ENCODE data around the gene ADARB2.

ADARB2 gene

DNA sequence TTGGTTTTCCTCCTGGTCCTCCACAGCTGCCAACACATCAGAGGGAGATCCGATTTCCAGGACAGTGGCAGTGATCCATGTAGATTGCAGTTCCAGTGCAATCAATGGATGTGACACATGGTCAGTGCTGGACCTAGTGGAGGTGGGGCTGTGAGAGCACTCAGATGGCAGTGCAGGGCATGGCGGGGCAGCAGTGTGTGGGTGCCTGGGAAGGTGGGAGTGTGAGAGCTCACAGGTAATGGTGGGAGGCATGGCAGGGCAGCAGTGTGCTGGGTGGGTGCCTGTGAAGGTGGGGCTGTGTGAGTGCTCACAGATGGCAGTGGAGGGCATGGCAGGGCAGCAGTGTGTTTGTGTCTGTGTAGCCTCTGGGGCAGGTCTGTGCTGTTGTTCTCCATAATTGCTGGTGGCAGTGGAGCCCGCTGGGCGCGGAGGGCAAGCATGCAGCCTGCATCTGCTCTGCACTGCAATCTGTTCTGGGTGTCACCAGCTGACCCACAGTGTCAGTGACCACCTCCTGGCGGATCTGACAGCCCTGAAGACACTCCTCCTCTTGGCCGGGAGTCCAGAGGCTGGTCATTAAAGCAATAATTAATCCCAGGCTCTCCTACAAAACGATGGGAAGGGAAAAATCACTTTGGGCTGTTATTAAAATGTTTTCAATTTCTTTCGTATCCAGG lies 8.6 kb upstream of the ADARB2 start:
- H3K4me1 Mint-ChIP-seq (ENCODE audit: low read depth) = no peaks in the 10 kb centered on the region
- no peak overlapping the region for H3K4me3 Mint-ChIP-seq
- H3K9me3 Mint-ChIP-seq = peaks cover 16% of the 10 kb centered on the region
- H3K36me3 Mint-ChIP-seq (ENCODE audit: low read depth) = no peaks in the 10 kb centered on the region
- intact Hi-C loops (cut with micrococcal nuclease) = no loop called here
- H3K27ac Mint-ChIP-seq = no peak overlapping the region
- no peaks in the 10 kb centered on the region for H3K27me3 Mint-ChIP-seq

DNA sequence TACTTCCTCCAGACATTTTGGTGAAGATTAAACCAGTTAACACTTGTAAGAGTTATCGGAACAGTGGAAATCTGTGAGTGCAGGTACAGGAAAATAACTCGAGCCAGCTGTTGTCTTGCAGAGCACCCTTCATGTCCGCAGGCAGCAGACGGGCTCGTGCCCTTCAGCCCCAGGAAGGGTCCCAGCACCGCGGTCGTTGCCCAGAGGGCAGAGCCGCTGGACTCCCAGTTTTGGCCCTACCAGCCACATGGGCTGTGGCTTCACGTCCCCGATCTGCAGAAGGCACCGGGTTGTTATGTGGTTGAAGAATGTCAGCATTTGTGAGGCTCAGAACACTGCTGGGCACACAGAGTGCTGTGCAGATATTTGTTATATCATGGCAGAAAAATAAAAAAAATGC lies 7.2 kb upstream of the ADARB2 start:
- intact Hi-C loops (cut with micrococcal nuclease) = no loop called here
- Mint-ChIP-seq H3K4me3 (no peak overlapping the region), H3K36me3 (ENCODE audit: low read depth) (no peaks in the 10 kb centered on the region), H3K4me1 (ENCODE audit: low read depth) (no peaks in the 10 kb centered on the region), H3K9me3 (peaks cover 9% of the 10 kb centered on the region), H3K27me3 (peaks cover 7% of the 10 kb centered on the region), H3K27ac (no peak overlapping the region)

DNA sequence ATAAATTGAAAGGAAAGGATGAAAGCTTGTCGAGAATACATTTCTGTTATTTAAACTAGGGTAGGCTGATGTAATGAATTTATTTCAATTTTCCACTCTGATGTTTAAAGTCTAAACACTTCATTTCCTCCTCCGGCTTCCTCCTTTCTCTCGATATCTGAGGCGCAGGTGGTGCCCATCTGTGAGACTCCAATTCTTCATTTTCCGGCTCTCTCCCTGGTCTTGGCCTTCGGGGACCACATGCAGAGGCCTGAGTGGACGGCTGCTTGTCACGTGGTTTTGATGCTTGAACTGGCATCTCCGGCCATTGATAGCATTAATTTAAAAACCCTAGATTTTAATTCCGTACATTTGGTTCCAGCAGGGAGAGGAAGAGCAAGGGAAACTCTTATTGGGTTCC lies 5.8 kb upstream of the ADARB2 start:
- Mint-ChIP-seq H3K27me3 (peaks cover 19% of the 10 kb centered on the region), H3K36me3 (ENCODE audit: low read depth) (no peaks in the 10 kb centered on the region), H3K4me3 (no peak overlapping the region), H3K4me1 (ENCODE audit: low read depth) (no peaks in the 10 kb centered on the region), H3K9me3 (no peaks in the 10 kb centered on the region), H3K27ac (no peak overlapping the region)
- intact Hi-C loops (cut with micrococcal nuclease) = no loop called here

DNA sequence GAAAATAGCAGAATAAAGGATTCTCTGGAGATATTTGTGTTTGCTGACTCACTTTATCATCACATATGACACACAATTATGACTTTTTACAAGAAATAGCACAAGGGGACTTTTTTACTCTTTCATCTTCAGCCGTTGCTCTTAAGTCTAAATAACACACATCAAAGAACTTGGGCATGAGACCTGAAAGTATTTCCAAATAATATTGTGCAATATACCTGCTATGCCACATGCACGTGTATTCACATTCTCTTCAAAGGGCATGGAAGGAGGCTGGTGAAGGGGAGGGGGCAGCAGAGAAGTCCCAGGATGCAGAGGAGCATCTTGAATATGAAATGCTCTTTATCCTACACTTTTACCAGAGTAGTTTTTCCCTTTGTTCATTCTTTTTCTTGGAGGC lies 4.1 kb upstream of the ADARB2 start:
- Mint-ChIP-seq H3K27me3 (peaks cover 36% of the 10 kb centered on the region), H3K27ac (no peak overlapping the region), H3K4me3 (no peak overlapping the region), H3K36me3 (ENCODE audit: low read depth) (no peaks in the 10 kb centered on the region), H3K9me3 (no peaks in the 10 kb centered on the region), H3K4me1 (ENCODE audit: low read depth) (no peaks in the 10 kb centered on the region)
- intact Hi-C loops (cut with micrococcal nuclease) = no loop called here

DNA sequence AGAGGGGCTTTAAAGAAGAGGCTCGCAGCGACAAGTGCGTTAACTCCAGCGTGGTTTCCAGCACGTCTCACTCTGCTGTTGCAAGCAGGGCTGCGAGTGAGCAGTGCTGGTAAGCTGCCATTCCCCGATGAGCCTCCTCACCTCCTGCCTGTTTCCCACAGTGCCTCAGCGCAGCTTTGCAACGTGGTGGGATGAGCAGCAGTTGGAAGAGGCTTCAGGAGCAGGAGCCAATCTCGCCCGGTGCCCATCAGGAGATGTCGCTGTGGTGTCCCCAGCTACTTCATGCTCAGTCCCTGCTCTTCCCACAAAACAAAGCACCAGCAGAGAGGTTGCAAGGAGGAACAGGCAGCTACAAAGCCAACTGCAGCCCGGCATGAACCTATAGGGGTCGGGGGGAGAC lies 2.4 kb upstream of the ADARB2 start:
- Mint-ChIP-seq H3K36me3 (ENCODE audit: low read depth) (no peaks in the 10 kb centered on the region), H3K9me3 (no peaks in the 10 kb centered on the region), H3K27me3 (peaks cover 52% of the 10 kb centered on the region), H3K4me3 (no peak overlapping the region), H3K4me1 (ENCODE audit: low read depth) (no peaks in the 10 kb centered on the region), H3K27ac (no peak overlapping the region)
- intact Hi-C loops (cut with micrococcal nuclease) = no loop called here

DNA sequence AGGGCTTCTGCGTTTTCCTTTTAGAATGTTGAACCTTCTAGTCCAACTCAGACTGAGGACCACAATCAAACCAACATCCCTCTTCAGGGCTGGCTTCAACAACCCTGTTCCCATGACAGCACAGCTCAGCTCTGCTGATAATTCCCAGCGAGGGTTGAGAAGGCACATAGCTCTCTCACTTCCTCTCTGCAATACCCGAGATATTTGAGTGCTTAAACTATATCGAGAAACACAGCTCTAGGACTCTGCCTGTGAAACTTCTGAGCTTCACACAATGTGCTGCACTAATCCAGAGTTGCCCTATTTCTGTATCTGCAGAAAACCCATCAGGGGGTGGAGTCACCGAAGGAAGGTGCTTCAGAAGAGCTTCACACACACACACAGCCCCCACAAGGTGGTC lies 1.6 kb upstream of the ADARB2 start:
- H3K27me3 Mint-ChIP-seq = peaks cover 52% of the 10 kb centered on the region
- H3K27ac Mint-ChIP-seq = no peak overlapping the region
- H3K36me3 Mint-ChIP-seq (ENCODE audit: low read depth) = no peaks in the 10 kb centered on the region
- no peaks in the 10 kb centered on the region for H3K9me3 Mint-ChIP-seq
- no peaks in the 10 kb centered on the region for H3K4me1 Mint-ChIP-seq (ENCODE audit: low read depth)
- intact Hi-C loops (cut with micrococcal nuclease) = no loop called here
- no peak overlapping the region for H3K4me3 Mint-ChIP-seq

DNA sequence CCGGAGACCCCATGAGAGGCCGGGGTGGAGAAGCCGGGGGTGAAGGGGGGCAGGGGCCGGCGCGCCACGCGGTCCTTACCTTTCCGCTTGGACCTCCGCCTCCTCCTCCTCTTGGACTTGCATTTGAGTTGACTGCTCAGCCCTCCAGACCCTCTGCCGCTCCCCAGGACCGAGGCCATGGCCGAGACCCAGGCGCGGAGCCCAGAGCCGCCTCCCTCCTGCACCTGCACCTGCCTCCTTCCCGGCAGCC lies 428 bp downstream of the ADARB2 start:
- no peaks in the 10 kb centered on the region for H3K9me3 Mint-ChIP-seq
- H3K36me3 Mint-ChIP-seq (ENCODE audit: low read depth) = no peaks in the 10 kb centered on the region
- H3K27me3 Mint-ChIP-seq = peaks cover 62% of the 10 kb centered on the region
- H3K4me3 Mint-ChIP-seq = no peak overlapping the region
- H3K4me1 Mint-ChIP-seq (ENCODE audit: low read depth) = no peaks in the 10 kb centered on the region
- intact Hi-C loops (cut with micrococcal nuclease) = no loop called here
- no peak overlapping the region for H3K27ac Mint-ChIP-seq

DNA sequence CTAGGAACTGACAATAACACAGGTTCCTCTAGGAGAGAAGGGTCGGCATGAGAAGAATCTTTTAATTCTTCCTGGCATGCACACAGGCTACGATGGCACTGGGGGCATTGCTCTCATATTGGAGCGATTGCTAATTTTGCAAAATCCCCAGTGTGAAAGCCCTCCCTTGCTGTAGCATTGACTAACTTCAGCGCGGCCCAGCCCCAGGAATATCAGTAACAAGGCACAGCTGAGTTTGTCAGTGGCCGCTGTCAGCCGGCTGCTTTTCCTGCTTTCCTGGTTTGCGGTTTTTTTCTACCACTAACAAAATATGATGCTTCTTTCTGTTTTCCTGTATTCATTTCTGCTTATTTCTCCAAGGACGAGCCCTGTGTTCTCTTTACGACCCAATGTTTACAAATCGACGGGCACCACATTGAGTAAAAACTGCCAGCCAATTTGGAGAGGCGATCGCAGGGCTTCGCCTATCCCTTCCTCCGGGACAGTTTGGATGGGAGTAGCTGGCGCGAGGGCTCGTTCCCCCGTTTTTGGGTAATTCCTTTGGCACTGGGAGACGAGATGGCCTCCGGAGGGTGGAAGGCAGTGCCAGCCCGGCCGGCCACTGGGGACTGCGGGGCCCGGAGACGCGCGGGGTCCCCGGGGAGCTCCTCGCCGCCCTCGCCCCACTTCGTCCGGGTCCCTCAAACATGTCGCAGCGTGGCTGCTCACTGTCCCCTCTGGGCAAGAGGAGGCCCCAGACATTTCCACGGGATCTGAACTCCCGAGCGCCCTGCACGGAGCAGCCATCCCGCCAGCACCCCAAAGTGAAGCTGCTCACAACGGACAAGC lies 967 bp downstream of the ADARB2 start:
- no peak overlapping the region for H3K27ac Mint-ChIP-seq
- no peak overlapping the region for H3K4me3 Mint-ChIP-seq
- H3K27me3 Mint-ChIP-seq = peaks cover 62% of the 10 kb centered on the region
- no peaks in the 10 kb centered on the region for H3K4me1 Mint-ChIP-seq (ENCODE audit: low read depth)
- H3K36me3 Mint-ChIP-seq (ENCODE audit: low read depth) = no peaks in the 10 kb centered on the region
- no peaks in the 10 kb centered on the region for H3K9me3 Mint-ChIP-seq
- intact Hi-C loops (cut with micrococcal nuclease) = no loop called here

DNA sequence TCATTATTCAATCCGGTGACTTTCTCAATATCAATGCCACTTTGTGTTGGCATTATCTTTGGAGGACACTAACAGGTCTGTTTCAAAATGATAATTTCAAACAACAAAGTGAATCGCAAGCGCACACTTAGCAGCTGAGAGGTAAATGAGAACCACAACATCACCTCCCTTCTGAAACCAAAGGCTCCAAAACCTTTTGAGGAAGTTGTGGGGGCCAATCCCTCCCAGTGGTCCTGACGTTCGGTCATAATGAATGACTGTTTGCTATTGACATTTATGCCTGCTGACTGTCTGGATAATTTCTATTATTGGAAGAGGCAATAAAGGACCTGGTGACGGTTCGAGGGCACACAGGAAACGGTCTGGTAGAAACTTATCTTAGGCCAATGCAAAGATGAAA lies 1.8 kb downstream of the ADARB2 start:
- no peaks in the 10 kb centered on the region for H3K36me3 Mint-ChIP-seq (ENCODE audit: low read depth)
- no peak overlapping the region for H3K4me3 Mint-ChIP-seq
- no peak overlapping the region for H3K27ac Mint-ChIP-seq
- H3K4me1 Mint-ChIP-seq (ENCODE audit: low read depth) = no peaks in the 10 kb centered on the region
- peaks cover 67% of the 10 kb centered on the region for H3K27me3 Mint-ChIP-seq
- no peaks in the 10 kb centered on the region for H3K9me3 Mint-ChIP-seq
- intact Hi-C loops (cut with micrococcal nuclease) = no loop called here

DNA sequence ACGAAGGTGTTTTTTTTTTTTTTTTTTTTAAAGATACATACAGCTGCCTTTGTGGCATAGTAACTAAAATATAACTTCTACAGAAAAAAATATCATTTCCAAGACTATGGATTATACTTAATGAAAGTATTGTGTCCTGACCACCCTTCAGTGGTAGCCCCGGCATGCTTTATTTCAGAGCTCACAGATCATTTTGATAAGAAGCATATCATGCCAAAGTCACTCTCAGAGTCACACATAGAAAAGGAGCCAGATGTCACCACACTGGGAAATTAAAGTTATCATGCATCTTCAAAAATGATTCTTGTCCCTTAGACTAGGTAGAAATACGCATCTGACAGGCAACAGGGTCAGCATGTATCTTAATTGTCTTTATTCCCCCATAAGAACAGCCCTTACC lies 3.0 kb downstream of the ADARB2 start:
- Mint-ChIP-seq H3K9me3 (no peaks in the 10 kb centered on the region), H3K4me3 (no peak overlapping the region), H3K4me1 (ENCODE audit: low read depth) (no peaks in the 10 kb centered on the region), H3K27ac (no peak overlapping the region), H3K27me3 (peaks cover 61% of the 10 kb centered on the region), H3K36me3 (ENCODE audit: low read depth) (no peaks in the 10 kb centered on the region)
- intact Hi-C loops (cut with micrococcal nuclease) = no loop called here

DNA sequence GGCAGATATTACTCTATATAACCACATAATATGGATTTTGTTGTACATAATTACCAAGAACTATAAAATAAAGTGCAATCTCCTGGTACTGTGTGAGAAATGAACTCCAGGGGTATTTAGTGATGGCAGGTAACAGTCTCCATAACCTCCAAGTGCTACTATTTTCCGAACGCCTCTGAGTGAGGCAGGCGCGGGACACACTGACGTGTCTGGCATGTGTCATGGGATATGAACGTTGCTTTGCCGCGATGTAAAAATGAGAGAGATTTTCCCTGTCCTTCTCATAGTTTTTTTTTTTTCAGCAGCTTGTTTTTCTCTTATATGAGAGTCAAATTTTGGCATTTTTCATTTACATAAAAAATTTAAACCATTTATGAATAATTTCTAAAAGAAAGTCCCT lies 3.6 kb downstream of the ADARB2 start:
- no peaks in the 10 kb centered on the region for H3K9me3 Mint-ChIP-seq
- H3K36me3 Mint-ChIP-seq (ENCODE audit: low read depth) = no peaks in the 10 kb centered on the region
- H3K4me1 Mint-ChIP-seq (ENCODE audit: low read depth) = no peaks in the 10 kb centered on the region
- intact Hi-C loops (cut with micrococcal nuclease) = no loop called here
- H3K27ac Mint-ChIP-seq = no peak overlapping the region
- H3K27me3 Mint-ChIP-seq = peaks cover 55% of the 10 kb centered on the region
- no peak overlapping the region for H3K4me3 Mint-ChIP-seq

DNA sequence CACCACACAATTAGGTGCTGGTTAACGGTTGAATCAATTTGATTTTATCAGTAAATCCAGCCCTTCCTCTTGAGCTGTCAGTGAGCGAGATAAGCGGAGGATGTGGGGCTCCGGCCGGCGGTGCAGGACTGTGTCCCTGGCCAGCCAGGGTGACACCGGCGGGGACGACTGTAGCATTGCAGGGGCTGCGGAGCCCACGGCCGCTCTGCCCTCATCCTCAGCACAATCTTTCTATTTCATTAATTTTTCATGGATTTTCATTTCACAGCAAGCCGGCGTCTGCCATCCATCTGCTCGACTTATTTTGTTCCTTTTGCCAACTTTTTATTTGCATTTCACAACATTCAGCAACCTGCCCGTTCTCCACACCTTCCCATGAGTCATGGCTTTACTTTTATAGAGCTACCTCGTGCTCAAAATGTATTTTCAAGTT lies 4.7 kb downstream of the ADARB2 start:
- intact Hi-C loops (cut with micrococcal nuclease) = no loop called here
- Mint-ChIP-seq H3K9me3 (no peaks in the 10 kb centered on the region), H3K36me3 (ENCODE audit: low read depth) (no peaks in the 10 kb centered on the region), H3K4me3 (no peak overlapping the region), H3K27ac (no peak overlapping the region), H3K4me1 (ENCODE audit: low read depth) (no peaks in the 10 kb centered on the region), H3K27me3 (peaks cover 45% of the 10 kb centered on the region)

DNA sequence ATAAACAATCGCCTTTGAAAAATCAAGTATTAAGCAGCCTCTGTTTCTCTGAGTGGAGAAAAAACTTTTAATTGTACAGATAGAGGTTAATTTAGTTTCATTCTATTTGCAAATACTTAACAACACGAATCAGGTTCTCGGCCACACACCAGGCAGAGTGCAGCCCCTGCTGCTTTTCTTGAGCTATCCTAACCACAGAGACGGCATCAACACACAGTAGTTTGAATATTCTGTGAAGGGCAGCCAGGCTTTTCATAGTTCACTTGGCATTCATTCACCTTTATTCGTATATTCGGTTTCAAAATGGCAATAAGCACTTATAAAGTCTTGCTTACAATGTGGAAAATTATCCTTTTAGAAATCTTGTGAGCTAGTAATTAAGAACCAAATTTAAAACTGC lies 5.7 kb downstream of the ADARB2 start:
- no peaks in the 10 kb centered on the region for H3K9me3 Mint-ChIP-seq
- no peaks in the 10 kb centered on the region for H3K36me3 Mint-ChIP-seq (ENCODE audit: low read depth)
- H3K27ac Mint-ChIP-seq = no peak overlapping the region
- no peaks in the 10 kb centered on the region for H3K4me1 Mint-ChIP-seq (ENCODE audit: low read depth)
- H3K27me3 Mint-ChIP-seq = peaks cover 35% of the 10 kb centered on the region
- no peak overlapping the region for H3K4me3 Mint-ChIP-seq
- intact Hi-C loops (cut with micrococcal nuclease) = no loop called here

DNA sequence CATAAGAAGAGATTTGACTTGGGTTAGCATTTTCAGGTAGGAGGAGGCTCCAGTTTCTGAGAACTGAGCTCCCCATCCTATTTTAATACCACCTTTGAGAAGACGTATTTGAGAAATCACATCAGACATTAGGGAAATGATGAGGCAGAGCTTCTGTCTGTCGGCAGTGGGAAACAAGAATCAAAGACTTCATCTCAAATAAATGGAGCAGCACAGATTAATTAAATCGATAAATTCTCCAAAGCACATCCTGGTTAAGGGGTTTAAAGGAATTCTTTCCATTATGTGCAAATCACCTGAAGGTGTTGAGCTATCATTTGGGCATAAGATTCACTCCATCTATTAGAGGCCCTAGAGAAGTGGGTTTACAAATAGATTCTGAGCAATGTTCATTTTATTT lies 7.6 kb downstream of the ADARB2 start:
- Mint-ChIP-seq H3K9me3 (no peaks in the 10 kb centered on the region), H3K4me1 (ENCODE audit: low read depth) (no peaks in the 10 kb centered on the region), H3K36me3 (ENCODE audit: low read depth) (no peaks in the 10 kb centered on the region)

DNA sequence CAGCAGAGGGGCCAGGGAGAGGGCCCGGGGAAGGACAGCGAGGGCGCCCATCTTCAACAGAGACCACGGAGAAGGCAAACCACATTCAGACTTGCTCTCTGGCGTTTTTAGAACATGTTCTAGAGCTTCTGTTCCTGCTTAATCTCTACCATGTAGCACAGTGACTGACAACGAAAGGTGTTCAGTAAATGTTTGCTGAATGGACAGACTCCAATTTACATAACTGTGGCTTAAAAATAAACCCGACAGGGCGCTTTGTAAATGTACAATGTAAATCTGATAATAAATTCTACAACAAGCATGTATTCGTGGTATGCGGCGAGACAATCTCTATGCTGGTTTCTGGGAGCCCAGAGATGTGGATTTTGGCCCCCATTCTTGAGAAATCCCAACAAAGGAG lies 10.5 kb downstream of the ADARB2 start:
- intact Hi-C loops (cut with micrococcal nuclease) = no loop called here
- Mint-ChIP-seq H3K27ac (no peak overlapping the region), H3K4me1 (ENCODE audit: low read depth) (no peaks in the 10 kb centered on the region), H3K4me3 (no peak overlapping the region), H3K9me3 (no peaks in the 10 kb centered on the region), H3K36me3 (ENCODE audit: low read depth) (no peaks in the 10 kb centered on the region), H3K27me3 (peaks cover 9% of the 10 kb centered on the region)

More for the DNA sequence above, 7.6 kb downstream of the ADARB2 start:
- H3K4me3 Mint-ChIP-seq = no peak overlapping the region
- intact Hi-C loops (cut with micrococcal nuclease) = no loop called here
- H3K27me3 Mint-ChIP-seq = peaks cover 18% of the 10 kb centered on the region
- H3K27ac Mint-ChIP-seq = no peak overlapping the region

Data from dendritic cell treated with granulocyte-macrophage colony-stimulating factor and Interleukin-4, amounts not matched to agents 40 ng/mL and 50 ng/mL, for 4 days (primary cell).